HG03469 (cell line): ENCODE measurements around the gene NDUFA6.
A peak's percentile ranks its signal among the peaks of the same experiment; 100 is the strongest.
"Not testable (repeated sequence)": the region's sequence is repeated elsewhere in the genome, so short reads cannot be mapped to it uniquely, and the experiment has no call there.

ENCODE experiments used
- ATAC-seq: cut with Tn5 transposase; IDR thresholded peaks from one replicate; pipeline ENCODE4 v1.9.1; 2021; ENCODE audit warnings: mild to moderate bottlenecking, moderate library complexity, moderate number of reproducible peaks; ENCODE audit not compliant: unreplicated experiment

NDUFA6 gene

DNA sequence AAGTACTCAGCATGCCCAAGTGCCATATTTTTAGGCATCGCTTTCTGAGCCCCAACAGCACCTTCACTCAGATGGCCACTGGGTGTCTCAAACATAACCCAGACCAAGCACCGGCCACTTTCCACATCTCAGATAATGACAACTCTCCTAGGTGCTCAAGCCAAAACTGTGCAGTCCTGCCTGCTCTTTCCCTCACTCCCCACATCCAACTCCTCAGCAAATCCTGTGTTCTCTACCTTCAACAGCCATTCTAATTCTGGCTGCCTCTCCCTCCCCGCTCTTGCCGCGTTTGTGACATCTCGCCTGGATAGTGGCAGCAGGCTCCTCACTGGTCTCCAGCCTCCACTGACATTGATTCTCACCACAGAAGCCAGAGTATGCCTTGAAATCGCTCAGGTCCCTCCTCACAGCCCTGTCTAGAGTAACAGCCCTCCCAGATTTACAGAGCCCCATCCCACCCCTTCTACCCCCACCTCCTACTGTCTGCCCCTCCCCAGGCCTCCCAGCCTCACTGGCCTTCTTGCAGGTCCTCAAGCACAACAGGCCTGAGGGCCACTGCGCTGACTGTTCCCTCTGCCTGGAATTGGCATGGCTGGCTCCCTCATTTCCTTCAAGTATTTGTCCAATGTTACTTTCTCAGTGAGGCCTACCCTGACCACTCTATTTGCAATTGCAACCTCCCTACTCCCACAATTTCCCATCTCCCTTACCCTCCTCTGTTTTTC, 17.8 kb downstream of the NDUFA6 start:
- ATAC-seq: no peak

DNA sequence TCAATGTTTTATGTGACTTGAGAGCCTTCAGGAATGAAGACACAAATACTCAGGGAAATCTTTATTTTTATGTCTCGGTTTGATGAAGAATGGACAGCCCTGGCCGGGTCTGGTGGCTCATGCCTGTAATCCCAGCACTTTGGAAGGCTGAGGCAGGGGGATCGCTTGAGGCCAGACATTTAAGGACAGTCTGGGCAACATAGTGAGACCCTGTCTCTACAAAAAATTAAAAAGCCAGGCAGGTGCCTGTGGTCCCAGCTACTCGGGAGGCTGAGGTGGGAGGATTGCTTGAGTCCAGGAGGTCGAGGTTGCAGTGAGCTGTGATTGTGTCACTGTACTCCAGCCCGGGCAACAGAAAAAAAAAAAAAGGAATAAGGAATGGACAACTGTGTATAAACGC, 19.1 kb downstream of the NDUFA6 start:
- not testable (repeated sequence) for ATAC-seq

DNA sequence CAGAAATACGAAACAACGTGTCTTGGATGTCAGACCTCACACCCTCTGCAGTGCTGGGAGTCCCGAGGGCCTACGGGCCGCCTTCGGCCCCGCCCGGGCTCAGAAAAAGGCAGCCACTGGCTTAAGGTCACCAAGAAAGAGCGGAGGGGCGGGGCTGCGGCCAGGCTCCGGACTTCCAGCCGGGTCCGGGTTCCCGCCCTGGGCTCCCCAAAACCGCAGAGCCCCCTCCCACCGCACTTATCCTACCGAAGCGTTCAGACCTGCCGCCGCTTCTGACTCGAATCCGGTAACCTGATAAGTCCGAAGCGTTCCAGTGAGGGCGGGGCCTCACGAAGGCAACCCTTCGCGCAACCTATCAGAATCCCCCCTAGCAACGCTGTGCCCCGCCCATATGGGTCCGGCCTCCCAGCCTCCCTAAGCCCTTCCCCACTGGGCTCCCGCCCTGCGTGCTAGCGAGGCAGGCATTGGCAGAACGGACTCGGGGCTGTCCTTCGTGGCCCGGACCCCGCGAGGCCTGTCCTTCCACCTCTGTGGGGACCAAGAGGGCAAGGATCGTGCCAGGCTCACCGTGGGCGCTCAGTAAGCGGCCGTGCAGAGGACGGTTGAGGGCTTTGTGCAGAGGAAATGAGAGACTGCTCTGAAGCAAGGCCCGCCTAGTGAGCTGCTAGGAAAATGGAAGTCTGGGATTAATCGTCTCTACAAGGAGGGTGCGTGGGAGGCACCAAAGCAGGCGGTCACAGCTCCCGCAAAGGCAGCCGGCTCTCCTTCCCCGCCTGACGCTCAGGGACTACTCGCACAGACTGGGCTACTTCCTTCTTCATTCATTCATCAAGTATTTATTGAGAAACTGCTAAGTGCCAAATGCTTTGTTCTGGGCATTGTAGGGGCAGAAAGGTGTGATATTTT, 19.8 kb downstream of the NDUFA6 start, which contains the start of gene NAGA:
NAGA (minus strand) TSS at position 296 of the 906 bp plus-strand sequence. CDS start 515 bp downstream, outside the sequence.
- ATAC-seq: peak; percentile 81

DNA sequence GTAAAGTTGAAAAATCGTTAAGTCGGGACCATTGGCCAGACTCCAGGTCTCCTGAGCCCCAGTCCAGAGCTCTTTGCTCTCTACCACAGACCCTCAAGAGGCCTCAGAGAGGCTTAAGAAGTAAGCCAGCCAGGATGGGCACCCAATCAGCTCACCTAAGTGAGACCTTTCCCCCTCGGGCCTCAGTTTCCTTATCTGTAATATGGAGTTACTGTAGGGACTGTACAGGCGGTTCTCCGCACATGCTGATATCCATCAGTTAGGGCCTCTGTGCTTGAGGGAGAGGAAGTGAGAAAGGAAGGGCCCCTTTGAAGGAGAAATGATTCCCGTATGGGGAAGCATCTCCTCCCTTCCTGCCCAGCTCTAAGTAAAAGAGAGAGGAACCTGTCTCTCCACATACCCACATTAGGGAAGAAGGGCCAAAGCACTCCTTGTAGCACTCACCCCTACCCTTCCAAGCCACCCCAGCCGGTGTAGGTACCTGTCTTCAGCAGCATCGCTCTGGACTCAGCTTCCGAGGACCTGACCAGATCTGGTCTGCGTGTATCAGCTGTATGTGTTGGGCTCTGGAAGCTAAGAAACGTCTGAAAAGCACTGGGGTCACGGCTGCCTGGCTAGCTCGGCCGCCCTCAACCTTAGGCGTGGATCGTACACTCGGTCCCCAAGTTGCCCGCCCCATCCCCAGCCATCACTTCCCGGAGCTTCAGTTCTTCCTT, 20.6 kb downstream of the NDUFA6 start:
- ATAC-seq: no peak

DNA sequence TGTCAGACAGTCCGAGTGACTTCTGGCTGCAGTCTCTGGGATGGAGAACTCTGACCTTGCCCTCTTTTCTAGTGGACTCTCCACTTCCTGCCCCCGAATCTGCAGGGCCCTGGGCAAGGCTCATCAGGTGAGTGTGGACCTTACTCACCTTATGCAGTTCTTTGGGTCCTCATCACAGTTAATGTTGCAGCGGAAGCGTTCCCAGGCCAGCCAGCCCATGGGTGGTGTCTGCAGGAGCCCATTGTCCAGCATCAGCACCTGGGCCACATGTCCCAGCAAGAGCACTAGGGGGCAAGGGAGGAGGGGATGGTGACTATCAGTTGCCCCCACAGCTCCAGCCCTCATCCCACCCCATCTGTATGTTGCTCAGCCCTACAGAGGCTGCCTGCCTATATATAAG, 22.3 kb downstream of the NDUFA6 start:
- no peak for ATAC-seq

DNA sequence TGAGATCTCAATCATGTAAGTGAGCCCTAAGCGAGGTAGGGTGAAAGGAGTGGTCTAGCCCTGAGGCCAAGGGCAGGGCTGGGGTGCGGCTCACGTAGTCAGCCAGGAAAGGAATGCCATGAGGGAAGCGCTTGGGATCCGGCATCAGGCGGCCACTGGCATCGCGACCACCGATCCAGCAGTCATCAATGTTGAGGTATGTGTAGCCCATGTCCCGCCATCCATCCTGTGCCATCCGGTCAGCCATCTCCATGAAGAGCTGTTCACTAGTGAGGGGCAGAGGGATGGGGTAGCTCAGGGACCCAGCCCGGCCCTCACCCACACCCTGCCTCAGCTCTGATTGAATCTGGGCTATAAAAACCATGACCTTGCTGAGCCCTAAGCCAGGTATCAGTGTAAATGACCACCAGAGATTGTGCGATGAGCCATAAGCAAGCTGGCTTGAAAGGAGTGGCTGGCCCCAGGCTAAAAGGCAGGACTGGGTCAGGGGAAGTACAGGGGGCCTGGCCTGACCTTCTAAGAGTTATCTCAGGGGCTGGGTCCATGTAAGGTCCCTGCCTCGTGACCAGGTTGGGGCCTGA, 22.8 kb downstream of the NDUFA6 start:
- no peak for ATAC-seq

DNA sequence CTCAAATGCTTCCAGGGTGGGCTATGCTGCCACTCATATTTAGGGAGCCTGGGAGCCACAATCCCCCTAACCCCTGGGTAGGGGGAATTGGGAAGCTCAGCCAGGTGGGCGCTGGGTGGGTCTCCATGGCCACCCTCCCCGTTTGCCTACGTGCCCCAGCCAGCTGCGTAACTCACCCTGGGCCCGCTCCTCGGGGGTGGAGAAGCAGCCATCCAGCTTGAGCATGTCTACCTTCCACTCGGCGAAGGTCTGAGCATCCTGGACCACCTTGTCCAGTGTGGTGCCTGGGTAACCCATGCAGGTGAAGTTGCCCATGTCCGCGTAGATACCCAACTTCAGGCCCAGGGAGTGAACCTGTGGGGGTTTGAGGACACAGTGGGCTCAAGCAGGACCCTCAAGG, 23.6 kb downstream of the NDUFA6 start:
- ATAC-seq: no peak

DNA sequence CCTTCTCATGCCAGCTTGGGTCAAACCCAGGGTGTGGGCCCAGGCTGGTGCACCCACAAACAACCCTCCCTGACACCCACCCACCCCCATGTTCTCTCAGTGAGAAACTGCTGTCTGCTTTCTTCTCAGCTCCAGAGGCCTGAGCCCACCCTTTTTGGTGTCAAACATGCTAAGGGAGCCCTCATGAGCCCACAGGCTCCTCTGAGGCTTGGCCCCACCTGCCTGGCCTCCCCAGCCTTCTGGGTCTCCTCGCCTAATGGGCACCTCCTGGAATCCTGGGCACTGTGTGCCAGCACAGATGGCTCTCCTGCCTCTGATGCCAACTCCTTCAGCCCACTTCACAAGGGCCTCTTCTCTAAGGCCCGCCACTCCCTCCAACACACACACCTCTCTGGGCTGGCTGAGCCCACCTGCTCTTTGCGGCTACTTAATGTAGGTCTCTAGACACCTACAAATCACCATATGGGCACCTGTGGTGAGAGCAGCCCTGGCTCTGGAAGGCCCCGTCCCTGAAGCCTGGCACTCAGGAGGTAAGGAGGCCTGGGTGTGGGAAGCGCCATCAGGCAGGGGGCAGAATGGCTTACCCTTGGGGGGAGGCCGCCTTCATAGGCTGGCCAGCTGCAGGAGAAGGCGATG, 24.3 kb downstream of the NDUFA6 start:
- ATAC-seq: no peak

DNA sequence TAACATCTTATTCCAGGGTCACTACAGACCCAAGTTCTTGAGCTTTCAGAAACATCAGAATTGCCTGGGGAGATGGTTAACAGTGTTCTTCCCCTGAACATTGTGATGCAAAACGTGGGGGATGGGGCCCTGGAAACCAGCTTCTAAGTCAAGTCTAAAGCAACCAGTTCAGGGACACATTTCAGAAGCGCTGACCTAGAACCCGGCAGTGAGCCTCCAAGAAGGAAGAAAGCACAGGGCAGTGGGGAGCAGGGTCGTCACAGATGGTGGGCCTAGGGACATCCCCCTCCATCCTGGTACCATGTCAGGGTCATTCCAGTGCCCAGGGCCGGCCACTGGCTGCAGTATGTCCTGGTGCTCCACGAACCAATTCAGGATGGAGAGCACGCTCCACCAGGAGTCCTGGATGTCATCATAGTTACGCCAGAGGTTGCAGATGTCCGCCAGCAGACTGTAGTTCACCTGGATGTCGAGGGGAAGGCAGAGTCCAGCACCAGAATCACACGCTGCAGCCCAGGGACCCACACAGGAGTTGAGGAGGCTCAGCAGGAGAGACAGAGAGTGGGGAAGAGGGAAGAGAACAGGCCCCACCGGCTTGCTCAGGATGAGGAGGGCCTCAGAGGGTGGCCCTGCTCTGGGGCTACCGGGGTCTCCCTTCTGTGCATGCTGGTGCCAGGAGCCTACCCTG, 25.0 kb downstream of the NDUFA6 start:
- ATAC-seq: no peak

DNA sequence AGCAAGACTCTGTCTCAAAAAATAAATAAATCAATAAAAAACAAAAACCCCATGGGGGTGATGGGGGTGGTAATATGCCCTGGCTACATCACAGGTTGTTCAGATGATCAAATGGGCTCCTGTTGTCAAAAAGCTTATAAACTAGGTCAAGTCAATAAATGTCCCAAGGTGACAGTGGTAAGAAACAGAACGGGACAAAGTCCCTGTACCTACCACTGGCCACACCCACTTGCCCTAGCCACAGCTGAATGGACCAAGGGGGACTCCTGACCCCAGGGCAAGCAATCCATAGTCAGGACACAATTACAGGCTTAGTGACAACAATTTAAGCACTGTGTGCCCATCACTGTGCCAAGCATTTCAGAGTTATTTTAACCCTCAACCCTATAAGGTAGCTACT, 25.9 kb downstream of the NDUFA6 start:
- ATAC-seq: no peak

DNA sequence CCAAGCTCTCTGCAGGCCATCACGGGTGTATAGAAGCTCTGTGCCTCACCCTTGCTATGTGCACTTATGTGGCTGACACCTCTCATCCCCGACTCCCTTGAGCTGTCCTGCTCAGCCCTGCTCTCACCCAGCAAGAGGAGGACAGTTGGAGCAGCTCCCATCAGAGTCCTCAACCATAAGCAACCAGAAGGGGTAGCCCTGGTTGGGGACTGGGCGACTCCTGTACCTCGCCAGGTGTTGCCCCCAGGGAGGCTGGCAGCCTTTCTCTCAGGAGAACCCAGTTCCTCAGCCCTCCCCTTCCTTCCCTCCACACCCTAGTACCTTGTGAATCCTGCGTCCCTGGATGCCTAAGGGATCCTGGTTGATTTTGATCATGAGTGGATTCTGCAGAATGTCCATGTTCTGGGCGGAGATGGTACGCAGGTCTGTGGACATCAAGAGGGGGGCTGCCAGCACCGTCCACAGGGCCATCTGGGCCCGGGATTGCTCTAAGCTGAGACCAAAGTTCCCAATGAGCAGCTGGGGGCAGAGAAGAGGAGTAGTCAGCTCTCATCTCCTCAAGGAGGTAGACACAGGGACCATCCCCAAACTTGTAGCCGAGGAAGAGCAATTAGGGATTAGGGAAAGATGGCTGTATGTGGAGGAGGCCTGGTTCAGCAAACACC, 27.9 kb downstream of the NDUFA6 start:
- ATAC-seq: no peak

DNA sequence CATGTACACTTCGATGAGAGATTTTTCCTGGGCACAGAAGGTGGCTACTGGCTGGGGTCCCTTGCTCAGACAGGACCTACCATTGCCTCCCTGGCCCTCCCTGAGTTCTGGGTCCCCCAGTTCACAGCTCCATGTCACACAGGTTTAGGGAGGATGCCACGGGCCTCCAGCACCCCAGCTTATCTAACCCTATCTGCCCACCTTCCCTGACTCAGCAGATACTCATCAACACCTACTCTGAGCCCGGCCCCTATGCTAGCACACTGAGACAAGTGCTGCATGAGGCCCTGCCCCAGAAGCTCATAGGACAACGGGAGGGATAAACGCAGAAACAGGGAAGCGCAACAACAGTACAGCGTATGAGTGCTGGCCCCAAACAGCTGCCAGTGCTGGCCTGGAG, 29.5 kb downstream of the NDUFA6 start:
- no peak for ATAC-seq

DNA sequence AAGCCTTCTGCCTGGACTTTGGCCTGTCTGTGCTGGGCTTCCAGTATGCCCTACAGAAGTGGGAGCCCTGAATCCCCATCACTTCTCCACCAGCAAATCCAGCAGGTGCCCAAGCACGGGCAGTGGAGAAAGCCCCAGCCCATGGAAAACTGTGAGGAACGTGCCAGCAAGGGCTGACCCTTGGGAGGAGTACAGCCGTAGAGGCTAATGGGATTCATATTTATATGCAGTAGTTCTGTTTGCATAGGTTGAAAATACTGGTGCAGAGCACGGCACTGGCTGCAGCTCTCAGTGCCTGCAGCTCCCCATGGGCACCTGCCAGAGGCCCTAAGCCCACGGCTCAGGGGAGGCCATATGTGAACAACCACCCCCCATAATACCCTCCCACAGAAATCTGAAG, 30.1 kb downstream of the NDUFA6 start:
- ATAC-seq: no peak

DNA sequence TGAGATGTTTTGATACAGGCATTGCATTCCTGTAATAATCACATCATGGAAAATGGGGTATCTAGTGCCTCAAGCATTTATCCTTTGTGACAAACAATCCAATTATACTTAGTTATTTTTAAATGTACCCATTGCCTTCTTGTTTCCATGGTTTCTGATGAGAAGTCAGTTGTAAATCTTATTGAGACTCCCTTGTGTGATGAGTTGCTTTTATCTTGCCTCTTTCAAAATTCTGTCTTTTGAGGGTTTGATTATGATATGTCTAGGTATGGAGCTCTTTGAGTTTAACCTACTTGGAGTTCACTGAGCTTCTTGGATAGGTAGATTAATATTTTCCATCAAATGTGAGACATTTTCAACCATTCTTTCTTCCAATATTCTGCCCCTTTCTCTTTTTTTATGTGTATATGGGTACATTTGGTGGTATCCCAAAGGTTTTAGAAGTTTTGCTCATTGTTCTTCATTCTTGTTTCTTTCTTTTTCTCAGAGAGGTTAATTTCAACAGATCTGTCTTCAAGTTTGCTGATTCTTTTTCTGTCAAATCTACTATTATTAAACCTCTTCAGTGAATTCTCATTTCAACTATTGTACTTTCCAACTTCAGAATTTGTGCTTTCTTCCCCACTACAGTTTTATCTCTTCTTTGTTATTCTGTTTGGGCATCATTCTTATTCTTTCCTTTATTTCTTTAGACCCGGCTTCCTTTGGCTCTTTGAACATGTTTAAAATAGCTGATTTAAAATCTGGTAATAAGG, 33.6 kb downstream of the NDUFA6 start:
- ATAC-seq: no peak

DNA sequence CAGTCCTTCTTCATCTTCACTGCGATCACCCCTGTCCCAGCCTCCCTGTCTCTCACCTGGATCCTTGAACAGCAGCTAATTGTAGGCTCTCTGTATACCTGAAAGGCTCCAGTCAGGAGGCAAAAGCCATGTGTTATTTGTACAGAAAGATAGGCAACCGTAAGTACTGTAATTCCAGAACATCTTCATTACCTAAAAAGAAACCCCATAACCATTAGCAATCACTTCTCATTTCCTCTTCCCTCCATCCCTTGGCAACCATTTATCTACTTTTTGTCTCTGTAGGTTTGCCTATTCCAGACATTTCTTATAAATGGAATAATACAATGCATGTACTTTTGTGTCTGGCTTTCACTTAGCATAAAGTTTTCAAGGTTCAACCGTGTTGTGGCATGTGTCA, 37.8 kb downstream of the NDUFA6 start:
- ATAC-seq: no peak

DNA sequence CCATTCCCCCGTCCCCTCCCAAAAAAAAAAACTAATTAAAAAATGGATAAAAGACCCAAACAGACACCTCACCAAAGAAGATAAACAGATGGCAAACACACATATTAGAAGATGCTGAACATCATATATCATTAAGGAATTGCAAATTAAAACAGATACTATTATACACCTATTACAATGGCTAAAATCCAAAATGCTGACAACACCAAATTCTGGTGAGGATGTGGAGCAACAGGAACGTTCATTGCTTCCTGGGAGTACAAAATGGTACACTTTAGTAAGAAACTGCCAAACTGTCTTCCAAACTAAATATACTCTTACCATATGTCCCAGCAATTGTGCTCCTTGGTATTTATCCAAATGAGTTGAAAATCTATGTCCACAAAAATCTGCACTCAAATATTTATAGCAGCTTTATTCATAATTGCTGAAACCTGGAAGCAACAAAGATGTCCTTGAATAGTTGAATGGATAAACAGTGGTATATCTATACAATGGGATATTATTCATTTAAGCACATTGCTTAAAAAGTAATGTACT, 39.9 kb downstream of the NDUFA6 start:
- ATAC-seq: no peak

DNA sequence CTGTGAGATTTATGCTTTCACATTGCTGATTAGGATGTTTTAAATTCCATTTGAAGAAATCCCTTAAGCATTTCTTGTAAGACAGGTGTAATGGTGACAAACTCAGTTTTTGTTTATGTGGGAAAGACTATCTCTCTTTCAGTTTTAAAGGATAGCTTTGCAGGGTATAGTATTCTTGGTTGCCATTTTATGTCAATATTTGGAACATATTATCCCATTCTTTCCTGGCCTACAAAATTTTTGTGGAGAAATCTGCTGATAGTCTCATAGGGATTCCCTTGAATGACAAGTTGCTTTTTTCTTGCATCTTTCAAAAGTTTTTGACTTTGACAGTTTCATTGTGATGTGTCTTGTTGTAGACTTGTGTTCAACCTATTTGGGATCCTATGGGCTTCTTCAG, 48.8 kb downstream of the NDUFA6 start:
- no peak for ATAC-seq

DNA sequence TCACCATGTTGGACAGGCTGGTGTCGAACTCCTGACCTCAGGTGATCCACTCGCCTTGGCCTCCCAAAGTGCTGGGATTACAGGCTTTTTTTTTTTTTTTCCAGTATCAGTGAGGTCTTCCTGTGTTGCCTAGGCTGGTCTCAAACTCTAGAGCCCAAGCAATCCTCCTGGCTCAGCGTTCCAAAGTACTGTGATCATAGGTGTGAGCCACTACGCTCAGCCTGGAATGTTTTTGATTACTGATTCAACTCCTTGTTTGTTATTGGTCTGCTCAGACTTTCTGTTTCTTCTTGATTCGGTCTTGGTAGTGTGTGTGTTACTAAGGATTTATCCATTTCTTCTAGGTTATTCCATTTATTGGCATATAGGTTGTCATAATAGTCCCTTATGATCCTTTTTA, 51.3 kb downstream of the NDUFA6 start:
- ATAC-seq: no peak
